Frontal cortex (tissue), 4 donors: ENCODE data around the gene LGR6. TPM values are rescaled to one million over a fixed set of nuclear protein-coding genes. Genes with fewer than 3 reads are reported as not detected.
"Not testable (repeated sequence)": the region's sequence is repeated elsewhere in the genome, so short reads cannot be mapped to it uniquely, and the experiment has no call there.

Source experiments
- DNase-seq, 2 donors: peaks; one replicate each; pipeline ENCODE4 v3.0.0; 2012; ENCODE audit warnings: low spot score in 2 of 2
- FAIRE-seq: peaks from 2 replicates; lab custom pipeline; 2012; peaks lifted over from hg19 to GRCh38; lab: Jason Lieb, UNC
- total RNA-seq: library from RNA; depleted of rRNA; stranded (reverse); fragments of >200 nt; gene quantifications from one replicate; pipeline ENCODE4 v1.2.3, GENCODE V29; 2014
- donor health status: control.
- donor health status: control.
- donor health status: control.

The LGR6 gene
- total RNA-seq, 1 donor from 2014 or later, result 0.41 TPM

DNA sequence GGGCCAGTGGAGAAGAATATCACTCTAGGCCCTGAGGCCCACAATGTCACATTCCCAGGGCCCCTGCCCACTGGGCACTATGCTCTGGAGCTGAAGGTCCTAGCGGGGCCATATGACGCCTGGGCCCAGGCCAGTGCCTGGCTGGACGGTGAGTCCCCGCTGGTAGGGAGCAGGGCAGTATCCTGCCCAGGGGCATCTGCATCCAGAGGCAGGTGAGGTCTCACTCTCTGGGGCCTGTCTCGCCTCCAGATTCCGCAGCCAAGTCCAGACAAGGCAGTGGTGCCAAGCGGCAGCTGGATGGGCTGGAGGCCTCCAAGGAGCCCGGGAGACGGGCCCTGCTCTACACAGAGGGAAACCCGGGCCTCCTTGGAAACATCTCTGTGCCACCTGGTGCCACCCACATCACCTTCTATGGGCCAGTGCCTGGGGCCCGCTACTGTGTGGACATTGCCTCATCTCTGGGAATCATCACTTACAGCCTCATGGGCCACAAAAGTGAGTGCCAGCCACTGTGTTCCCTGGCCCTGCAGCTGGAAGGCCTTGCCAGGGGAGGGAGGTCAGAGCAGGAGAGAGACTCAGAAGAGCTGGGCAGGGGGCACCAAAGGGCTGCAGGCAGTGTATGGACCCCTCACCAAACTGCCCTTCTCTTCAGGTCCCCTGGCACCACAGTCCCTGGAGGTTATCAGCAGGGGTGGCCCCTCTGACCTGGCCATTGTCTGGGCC lies 22.1 kb upstream of the LGR6 start:
- FAIRE-seq, result no peak
- DNase-seq, result no peak

DNA sequence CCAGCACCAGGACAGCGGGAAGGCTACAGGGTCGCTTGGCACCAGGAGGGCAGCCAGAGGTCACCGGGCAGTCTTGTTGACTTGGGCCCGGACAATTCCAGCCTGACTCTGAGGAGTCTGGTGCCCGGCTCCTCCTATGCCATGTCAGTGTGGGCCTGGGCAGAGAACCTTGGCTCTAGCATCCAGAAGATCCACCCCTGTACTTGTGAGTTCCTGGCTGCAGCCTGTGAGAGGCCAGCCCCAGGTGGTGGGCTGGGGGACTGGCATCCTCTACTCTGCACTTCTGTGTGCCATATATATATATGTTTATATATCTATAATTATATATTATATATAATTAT lies 21.6 kb upstream of the LGR6 start:
- no peak for FAIRE-seq

DNA sequence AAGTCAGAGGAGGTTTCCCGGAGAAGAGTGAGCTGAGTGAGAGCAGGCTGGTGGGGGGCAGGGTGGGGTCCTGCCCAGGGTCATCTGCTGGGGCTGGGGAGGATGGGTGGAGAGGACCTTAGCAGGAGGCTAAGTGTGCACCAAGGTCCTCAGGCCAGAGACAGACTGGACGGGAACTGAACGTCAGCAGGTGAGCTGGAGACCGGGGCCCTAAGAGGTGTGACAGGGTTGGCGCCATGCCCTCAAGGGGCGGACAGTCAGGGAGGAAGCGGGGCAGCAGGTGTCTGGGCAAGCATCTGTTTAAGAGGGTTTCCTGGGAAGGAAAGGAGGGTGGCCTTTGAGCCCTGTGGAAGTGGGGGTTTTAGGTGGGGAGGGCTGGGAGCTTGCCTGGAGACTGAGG lies 19.6 kb upstream of the LGR6 start:
- FAIRE-seq (no peak), DNase-seq (no peak)

More for the DNA sequence above, 21.6 kb upstream of the LGR6 start:
- no peak for DNase-seq

DNA sequence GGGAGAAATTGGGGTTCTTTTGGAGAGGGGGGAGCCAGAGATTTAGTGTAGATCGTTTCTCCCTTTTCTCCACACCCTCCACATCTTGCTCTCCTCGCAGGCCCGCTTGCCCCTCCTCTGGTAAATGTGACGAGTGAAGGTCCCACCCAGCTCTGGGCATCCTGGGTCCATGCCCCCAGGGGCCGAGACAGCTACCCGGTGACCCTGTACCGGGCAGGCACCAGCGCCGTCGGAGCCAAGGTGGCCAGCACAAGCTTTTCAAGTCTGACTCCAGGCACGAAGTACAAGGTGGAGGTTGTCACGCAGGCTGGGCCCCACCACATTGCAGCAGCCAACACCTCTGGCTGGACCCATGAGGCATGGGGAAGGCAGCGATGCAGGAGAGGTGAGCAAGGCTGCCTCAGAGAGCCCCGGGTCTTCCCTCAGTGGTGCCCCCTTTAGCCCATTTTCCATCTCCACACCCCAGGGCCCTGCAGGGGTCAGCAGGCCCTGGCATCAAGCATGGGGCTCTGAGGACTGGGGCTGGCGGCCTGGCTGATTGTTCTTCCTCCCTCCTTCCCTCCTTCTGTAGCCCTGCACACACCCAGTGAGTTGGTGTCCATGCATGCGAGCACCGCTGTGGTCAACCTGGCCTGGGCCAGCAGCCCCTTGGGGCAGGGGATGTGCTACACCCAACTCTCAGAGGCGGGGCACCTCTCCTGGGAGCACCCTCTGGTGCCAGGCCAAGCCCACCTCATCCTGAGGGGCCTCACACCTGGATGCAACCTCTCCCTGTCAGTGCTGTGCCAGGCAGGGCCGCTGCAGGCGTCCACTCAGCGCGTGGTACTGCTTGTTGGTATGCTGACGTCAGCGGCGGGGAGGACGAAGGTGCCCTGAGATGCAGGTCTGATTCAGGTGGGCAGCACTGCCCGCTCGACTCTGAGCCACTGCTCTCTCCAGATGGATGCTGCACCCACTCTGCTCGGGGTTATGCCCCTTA lies 16.4 kb upstream of the LGR6 start:
- no peak for FAIRE-seq
- DNase-seq, result no peak

DNA sequence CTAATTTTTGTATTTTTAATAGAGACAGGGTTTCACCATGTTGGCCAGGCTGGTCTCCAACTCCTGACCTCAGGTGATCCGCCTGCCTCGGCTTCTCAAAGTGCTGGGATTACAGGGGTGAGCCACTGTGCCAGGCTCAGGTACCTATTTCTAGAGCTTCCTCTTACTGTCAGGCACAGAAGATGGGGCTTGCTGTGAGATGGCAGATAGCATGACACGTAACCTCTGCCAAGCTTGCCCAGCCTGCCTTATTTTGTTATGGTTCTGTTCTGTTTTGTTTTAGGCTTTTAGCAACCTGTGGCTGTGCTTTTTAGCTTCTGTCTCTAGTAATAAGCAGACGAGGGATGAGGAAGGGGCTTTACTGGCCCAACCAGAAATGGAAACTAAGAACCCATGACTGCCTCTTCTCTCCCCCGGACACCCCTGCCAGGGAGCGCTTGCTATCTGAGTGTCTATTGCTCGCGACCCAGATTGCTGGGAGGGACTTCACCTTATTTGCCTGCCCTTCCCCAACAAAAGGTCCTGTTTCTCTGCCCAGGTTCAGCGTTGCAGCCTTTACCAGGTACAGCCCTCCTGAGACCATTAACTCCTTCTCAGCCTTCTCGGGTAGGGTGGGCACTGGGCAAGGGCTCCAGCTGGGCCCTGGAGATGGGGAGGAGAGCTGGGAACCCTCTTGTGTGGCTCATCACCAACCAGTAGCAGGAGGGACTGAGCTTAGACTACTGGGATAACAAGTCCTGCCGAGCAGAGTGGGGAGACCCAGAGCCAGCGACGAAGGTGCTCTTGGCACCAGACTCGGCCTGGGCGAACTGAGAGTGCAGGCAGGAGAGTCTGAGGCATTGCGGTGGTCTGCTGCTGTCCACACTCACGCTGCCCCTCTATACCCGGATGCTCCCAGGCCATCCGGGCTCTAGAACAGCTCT lies 13.5 kb upstream of the LGR6 start:
- no peak for FAIRE-seq
- DNase-seq, result no peak

DNA sequence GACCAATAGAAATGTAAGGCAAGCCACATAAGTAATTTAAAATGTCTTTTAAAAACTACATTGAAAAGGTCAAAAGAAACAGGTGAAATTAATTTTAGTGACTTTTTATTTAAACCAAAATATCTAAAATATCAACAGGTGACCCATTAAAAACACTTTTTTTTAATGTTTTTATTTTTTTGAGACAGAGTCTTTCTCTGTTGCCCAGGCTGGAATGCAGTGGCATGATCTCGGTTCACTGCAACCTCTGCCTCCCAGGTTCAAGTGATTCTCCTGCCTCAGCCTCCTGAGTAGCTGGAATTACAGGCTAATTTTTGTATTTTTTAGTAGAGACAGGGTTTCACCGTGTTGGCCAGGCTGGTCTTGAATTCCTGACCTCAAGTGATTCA lies 12.9 kb upstream of the LGR6 start:
- DNase-seq, FAIRE-seq: not testable (repeated sequence)

DNA sequence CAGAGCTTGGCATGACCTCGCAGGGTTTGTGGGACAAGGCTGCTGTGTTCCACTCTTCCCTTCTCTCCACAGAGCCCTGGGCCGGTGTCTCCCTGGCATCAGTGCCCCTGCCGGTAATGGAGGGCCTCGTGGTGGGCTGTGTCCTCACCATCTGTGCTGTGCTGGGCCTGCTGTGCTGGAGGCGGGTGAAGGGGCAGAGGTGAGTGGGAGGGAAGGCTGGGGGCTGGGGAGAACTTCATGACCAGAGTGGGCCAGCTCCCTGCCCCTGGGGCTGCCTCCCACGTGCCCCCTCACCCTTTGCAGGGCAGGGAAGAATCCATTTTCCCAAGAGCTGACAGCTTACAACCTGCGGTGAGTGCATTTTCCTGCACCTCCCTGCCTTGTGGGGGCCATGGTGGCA lies 12.0 kb upstream of the LGR6 start:
- FAIRE-seq, result no peak
- DNase-seq, result no peak

DNA sequence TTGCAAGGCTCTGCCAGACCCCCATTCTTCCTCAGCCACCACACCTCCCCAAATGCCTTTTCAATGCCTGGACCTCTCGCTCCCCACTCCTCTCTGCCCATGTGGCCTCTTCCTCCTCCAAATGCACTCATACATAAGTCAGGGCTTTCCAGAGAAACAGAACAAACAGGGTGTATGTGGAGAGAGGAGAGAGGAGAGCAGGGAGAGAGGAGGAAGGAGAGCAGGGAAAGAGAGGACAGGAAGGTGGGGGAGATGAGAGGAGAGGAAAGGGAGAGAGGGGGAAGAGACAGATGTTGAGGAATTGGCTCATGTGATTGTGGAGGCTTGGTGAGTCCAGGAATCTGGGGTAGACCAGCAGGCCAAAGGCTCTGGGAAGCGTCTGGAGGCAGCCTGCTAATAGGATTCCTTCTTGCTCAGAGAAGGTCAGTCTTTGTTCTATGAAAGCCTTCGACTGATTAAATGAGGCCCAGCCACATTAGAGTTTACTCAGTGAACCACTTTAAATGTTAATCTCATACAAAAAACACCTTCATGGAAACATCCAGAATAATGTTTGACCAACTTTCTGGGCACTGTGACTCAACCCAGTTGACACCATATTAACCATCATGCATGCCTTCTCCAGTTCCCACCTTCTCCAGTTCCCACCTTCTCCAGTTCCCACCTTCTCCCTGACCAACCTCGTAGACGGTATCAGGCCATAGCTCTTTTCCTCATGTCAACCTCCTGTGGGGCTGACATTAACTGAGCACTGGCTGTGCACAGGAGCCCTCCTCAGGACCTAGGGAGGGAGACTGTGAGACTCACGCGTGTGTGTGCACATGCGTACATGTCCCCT lies 11.3 kb upstream of the LGR6 start:
- FAIRE-seq, result no peak

DNA sequence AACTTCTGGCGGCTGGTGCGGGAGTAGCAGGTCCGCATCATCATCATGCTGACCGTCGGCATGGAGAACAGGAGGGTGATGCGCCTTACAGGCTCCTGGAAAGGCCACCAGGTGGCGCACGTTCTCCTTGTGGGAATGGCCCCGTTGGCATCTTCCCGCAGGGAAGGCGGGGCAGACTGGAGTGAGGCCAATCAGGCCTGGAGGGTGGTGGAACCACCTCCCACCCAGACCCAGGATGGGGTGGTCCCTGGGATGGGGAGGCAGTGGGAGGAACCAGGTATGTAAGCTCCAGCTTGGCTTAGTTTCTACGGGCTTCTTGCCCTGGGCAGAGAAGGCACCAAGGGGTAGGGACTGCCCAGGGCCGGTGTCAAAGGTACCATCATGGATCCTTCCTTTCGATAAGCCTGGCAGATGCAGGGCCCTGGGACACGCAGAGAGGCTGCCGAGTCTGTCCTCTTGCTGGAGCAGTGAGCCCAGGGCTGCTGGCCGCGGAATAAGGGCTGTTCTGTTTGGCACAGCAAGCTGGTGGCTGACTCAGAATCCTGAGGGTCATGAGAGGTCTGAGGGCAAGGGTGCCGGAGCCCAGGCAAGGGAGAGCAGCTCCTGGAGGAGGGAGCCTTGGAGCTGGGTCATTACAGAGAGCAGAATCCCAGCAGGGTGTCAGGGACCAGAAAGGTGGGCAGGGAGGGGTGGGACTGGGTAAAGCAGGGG lies 8.7 kb upstream of the LGR6 start:
- no peak for FAIRE-seq

More for the DNA sequence above, 11.3 kb upstream of the LGR6 start:
- no peak for DNase-seq

DNA sequence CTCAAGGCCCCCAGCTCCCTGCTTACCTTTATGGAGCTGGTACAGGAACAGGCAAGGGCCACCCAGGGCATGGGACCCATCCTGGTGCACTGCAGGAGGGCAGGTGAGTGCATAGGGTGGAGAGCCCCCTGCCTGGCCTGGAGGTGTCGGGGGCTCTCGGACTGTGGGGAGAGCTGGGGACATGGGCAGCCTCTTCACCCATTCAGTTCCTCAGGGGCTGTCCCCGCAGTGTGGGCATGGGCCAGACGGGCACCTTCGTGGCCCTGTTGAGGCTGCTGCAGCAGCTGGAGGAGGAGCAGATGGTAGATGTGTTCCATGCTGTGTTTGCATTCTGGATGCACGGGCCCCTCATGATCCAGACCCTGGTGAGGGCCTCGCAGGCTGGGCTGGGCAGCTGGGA lies 7.3 kb upstream of the LGR6 start:
- FAIRE-seq, result no peak
- no peak for DNase-seq

More for the DNA sequence above, 8.7 kb upstream of the LGR6 start:
- peak; percentile 50 to 85 for DNase-seq

DNA sequence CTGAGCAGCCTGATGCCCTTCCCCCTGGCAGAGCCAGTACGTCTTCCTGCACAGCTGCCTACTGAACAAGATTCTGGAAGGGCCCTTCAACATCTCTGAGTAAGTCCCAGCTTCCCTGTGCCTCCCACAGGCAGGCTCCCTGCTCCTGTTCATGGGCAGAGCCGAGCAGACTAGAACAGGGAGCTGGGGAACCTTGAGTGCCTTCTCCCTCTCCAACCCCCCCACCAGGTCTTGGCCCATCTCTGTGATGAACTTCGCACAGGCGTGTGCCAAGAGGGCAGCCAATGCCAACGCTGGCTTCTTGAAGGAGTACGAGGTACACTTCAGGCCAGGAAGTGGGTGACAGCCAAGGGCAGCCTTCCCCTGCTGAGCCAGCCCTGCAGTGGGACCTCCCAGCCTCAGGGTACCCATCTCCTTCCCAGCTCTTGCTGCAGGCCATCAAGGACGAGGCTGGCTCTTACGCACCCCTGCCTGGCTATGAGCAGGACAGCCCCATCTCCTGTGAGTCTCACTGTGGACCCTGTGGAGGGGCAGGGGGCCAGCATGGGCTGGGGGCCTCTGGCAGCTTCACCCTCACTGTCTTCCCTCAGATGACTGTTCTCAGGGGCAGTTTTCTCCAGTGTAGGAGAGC lies 6.4 kb upstream of the LGR6 start:
- no peak for FAIRE-seq
- no peak for DNase-seq

DNA sequence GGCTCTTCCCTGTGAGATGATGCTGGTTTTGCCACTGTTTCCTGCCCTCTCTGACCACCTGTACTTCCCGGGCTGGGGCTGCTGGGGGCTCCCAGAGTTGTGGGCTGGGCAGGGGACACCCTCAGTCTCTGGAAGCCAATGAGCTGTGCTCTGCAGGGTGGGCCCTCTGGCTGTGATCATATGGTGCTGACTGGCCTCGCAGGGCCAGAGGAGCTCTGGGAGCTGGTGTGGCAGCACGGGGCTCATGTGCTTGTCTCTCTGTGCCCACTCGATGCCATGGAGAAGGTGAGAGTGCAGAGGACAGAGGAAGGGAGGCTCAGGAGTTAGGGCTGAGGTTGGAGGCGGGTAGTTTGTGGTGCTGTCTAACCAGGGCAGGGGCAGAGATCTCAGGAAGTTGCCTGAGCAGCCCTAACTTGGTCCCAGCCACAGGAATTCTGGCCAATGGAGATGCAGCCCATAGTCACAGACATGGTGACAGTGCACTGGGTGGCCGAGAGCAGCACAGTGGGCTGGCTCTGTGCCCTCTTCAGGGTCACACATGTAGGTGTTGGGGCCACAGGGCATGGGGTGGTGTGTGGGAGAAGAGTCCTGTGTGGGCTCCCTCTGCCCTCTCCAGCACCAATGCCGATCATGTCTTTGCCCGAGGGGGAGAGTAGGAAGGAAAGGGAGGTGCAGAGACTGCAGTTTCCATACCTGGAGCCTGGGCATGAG lies 5.7 kb upstream of the LGR6 start:
- DNase-seq (no peak), FAIRE-seq (no peak)

DNA sequence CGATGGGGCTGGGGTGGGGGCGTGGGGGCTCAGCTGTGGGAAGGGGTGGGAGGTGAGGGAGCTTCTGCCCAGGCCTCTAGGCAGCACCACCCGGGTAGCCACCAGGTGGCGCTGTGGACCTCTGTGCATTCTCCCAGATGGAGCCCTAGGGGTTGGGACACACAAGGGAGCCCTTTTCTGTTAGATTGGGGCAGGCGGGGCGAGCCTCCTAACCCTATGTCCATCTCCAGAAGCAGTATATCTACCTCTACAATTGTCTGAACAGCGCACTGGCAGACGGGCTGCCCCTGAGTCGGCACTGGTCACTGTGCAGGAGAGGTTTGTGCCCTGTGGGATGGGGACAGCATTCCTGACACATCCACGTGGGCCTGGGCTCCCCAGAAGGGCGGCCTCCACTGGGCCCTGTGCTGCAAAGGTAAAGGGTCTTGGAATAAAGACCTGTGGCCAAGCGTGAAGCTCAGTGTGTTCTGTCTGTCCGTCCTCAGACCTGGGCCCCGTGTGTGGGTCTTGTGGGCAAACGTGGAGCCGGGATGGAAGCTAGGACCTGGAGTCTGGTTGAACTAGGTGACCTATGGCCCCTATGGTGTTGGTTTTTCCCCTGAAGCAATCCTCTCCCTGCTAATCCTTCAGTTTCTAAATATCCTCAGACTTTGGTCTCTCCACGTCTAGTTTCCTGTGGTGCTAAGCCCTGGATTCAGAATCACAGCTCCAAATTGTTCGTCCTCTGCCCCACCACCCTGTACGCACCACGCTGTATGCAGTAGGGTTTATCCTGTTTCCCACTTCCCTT lies 4.4 kb upstream of the LGR6 start:
- no peak for FAIRE-seq
- DNase-seq, result peak in 1 of 2 donors; percentile 69

DNA sequence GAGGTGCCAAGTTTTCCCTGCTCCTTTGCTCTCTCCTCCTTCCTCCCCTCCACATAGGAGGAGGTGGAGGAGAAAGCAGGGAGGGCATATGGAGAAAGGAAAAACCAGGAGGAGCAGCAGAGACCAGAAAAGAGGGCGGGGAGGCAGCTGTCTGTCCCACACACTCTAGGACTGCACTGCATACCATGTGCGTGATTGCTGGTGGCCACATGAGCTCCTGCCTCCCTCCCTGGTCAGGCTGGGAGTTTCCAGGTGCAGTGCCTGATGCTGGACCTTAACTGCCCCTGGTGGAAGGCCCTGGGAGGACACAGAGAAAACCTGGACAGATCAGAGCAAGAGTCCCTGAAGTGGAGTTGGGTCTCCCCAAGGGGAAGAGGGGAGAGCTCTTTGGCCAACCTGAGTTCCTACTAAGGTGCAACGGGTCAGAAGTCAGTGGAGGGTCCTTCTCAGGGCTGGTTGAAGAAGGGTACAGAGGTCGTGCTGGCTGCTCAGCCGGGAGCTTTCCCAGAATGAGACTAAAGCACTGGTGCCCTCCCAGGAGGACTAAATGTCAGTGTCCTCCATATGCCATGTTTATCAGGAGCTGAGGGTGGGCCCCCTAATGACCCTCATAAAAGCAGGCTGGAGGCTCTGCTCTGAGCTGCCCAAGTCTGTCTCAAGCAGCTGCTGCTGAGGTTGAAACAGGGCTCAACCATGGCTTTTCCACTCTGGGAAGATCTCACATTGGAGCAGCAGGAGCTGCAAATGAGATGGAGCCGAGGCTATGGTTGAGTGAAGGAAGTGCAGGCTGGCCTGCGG lies 3.5 kb upstream of the LGR6 start:
- DNase-seq (no peak), FAIRE-seq (no peak)

DNA sequence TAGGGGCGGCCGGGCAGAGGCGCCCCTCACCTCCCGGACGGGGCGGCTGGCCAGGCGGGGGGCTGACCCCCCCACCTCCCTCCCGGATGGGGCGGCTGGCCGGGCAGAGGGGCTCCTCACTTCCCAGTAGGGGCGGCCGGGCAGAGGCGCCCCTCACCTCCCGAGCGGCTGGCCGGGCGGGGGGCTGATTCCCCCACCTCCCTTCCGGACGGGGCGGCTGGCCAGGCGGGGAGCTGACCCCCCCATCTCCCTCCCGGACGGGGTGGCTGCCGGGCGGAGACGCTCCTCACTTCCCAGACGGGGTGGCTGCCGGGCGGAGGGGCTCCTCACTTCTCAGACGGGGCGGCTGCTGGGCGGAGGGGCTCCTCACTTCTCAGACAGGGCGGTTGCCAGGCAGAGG lies 2.2 kb upstream of the LGR6 start:
- not testable (repeated sequence) for FAIRE-seq, DNase-seq
